Activated CD4-positive, alpha-beta T cell treated with anti-CD3 and anti-CD28 coated beads, Interleukin-2, Interleukin-4, amounts not matched to agents 100 ng/mL and 50 ng/mL, durations not matched to agents 16 hours and 8 hours (primary cell): ENCODE data around the gene PABPN1L.

Experiments
- DNase-seq: peaks from one replicate; pipeline ENCODE4 v3.0.0-alpha.2; 2020; ENCODE audit warnings: low spot score

Gene PABPN1L

DNA sequence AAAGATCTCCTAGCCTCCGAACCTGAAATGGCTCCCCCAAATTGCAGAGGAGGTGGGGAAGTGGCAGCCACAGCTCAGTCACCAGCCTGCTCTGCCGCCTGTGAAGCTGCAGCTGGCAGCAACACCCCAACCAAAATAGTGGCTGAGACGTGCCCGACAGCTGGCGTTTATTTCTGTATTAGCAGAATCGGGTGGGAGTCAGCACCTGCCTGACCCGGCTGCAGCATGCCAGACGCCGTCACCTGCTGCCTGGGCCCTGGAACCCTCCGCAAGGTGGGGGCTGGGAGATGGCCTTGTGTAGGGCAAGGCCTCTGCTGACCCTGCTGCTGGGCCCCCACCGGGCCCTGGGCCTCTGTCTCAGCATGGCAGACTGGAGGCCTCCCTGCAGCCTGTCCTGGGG is 17.5 kb upstream of the PABPN1L start:
- no peak for DNase-seq

DNA sequence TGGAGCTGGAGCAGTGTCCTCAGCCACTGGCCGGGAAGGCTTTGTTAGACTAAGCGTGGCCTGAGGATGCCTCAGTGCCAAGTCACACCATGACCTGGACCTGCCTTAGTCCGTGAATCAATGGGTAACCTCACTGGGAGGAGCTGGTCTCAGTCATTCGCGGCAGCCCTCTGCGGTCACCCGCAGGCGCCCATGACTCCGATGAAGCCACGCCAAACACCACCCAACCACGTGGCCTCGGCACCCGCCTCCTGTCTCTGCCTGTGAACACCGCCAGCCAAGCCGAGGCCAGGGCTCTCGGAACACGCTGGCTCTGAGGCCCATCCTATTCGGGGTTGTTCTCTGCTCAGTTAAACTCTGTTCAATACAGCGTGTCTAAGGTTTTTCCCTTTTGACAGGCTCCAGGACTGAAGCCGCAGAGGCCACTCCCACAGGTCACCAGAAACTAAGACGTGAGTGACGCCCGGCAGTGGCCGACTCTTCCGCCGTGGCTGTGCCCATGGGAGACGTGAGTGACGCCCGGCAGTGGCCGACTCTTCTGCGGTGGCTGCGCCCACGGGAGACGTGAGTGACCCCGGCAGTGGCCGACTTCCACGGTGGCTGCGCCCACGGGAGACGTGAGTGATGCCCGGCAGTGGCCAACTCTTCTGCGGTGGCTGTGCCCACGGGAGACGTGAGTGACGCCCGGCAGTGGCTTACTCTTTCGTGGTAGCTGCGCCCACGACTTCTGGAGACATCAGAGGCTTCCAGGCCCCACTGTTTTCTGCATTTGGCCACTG is 16.8 kb upstream of the PABPN1L start:
- no peak for DNase-seq

DNA sequence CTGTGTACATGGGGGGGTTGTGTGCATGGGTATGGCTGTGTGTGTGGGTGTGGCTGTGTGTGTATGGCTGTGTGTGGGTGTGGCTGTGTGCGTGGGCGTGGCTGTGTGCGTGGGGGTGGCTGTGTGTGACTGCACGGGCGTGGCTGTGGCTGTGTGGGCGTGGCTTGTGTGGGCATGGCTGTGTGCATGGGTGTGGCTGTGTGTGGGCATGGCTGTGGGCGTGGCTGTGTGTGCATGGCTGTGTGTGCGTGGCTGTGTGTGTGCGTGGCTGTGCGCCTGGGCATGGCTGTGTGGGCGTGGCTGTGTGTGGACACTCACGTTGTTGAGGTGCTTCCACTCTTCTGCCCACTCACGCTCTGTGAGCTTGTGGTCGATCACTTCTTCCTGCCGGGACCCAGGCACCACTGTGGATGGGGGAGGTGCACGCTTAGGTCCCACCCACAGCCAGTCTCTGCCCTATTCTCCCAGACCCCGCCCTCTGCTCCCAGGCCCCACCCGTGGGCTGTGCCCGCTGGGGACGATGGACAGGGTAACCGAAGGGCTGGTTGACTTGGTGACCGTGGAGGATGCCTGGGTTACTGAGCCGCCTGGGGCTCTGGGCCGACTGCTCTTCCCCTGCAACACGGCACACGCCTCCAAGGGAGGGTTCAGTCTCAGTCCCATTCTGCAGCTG is 16.0 kb upstream of the PABPN1L start:
- peak; percentile 8 for DNase-seq

DNA sequence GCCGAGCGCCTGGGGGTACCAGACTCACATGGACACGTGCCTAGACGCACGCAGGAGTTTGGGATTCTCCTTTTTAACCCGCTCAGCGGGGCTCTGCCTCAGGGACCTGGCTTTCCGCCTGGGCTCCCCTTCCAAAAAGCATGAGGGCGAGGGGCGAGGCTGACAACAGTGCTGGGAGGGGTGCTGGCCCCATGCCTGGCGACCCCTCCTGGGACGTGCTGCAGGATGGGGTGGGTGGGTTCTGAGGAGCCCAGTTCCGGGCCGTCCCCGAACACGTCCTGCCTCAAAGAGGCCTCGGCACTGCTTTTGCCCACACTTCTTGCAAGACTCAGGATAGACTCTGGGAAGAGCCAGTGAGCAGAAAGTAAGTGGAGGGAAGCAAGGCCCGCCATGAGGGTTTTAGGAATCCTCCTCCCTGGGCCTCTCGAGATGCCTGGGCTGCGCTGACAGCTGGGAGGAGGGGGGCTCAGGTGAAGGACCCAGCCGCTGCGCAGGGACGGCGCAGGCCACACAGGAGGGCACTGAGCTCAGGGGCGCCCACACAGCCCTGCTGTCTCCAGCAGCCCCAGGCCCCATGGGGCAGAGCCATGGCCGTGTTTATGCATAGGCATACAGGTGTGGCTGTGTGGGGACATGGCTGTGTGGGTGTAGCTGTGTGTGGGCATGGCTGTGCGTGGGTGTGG is 15.4 kb upstream of the PABPN1L start:
- no peak for DNase-seq

DNA sequence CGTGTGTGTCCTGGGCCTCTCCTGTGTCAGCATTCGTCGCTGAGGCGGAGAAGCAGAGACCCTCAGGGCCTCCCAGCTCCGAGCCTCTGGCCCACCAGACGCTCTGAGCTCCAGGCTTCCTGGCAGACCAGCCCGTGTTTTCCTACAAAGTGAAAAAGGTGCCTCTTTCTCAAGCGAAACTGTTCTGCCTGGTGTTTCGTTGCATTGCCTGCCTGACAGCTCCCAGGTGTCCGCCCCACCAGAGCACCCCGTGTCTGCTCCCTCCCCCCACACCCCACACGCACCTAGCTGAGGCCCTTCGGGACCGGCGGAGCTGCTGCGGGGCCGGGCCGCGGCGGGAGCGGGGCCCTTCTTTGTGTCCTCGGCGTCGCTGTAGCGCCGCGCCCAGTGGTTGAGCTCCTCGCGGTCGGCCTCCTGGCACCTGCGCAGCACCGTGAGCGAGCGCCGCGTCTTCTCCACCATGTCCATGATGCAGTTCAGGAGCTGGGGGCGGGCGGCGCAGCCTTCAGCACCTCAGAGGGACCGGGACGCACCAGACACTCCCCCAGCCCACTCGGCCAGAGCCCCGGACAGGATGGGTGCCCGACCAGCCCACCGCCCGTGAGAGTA is 14.7 kb upstream of the PABPN1L start:
- DNase-seq, result no peak

DNA sequence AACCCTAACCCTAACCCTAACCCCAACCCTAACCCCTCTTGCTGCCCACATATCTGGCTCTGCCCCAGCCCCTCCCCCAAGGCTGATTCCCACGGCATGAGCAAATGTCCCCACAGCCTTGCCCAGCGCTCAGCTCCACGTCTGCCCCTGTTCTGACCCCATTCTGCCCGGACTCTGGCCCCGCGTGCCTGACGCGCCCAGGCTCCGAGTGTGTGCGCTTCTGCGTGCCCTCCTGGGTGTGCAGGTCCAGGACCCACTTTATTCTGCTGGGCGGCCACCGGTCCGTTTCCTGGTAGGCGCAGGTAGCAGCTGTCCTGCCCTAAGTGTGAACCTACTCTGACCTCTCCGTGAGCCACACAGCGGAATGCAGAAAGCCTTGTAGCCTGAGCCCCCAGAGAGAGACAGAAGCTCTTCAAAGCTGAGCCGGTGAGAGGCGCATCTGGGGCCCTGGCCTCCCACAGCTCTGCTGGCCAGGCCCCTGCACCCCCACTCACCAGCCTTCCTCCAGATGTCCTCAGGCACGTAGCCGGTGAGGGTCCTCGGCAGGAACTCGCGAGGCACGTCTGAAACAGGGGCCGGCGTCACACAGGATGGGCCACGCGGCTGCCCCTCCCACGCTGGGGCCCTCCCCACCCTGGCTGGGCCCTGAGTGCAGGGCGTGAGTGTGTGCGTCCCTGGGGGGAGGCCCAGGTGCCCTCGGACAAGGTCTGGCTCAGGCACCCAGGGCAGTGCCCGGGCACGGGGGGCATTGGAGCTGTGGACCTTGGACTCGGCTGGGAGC is 14.0 kb upstream of the PABPN1L start:
- DNase-seq, result no peak

DNA sequence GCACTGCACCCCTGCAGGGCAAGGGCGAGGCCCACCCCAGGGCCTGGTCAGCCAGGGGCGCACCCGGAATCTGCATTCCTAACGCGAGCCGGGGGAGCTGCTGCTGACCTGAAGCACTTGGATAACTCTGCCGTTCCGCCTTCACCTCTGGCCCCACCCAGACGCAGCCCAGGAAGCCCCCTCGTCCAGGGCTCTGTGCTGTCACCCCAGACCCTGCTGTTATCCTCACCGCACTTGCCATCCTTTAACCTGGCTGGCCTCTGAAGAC is 13.3 kb upstream of the PABPN1L start:
- no peak for DNase-seq

DNA sequence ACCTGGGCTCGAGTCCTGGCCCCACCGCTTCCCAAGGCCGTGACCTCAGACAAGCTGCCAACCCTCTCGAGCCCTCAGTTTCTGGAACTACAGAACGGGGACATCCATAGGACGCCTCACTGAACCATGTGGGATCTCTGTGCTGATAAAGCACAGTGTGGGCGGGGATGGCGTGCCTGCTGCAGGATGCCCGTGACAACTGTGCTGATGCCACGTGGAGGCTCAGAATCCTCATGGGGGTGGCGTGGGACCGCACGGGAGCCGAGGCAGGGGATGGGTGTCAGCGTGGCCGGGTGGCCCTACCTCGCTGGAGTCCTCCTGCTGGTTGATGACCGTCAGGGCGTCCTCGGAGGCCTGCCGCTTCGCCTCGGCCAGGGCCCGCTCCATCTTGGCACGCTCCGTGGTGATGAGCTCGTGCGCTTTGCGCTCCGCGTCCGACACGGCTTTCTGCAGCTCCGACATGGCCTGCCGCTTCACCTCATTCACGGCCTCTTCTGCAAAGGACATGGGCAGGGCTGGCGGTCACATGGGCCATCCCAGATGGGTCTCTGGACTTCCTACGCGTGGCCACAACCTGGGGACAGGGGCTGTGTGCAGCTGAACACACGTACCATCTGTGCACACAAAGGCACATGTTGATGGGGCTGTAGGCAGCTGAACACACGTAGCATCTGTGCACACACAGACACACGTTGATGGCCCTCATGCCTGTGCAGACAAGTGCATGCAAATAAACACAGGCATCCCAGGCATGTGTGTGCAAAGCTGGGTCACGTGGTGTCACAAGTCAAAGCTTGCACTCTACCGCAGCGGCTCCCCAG is 12.7 kb upstream of the PABPN1L start:
- no peak for DNase-seq

DNA sequence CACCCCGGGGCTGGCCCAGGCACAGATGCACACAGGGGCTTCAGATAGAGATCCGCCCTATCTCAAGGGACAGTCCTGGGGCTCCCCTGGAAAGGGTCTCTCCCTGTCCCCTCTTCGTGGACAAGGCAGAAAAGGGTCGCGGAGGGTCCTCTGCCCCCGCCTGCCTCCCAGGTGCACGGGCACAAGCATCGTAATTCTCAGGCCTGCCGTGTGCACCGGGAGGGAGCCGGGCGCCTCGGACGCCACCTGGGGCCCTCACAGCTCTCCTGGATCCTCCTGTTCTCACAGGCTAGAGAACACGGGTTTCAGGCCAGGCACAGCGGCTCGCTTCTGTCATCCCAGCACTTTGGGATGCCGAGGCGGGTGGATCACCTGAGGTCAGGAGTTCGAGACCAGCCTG is 11.9 kb upstream of the PABPN1L start:
- DNase-seq, result no peak

DNA sequence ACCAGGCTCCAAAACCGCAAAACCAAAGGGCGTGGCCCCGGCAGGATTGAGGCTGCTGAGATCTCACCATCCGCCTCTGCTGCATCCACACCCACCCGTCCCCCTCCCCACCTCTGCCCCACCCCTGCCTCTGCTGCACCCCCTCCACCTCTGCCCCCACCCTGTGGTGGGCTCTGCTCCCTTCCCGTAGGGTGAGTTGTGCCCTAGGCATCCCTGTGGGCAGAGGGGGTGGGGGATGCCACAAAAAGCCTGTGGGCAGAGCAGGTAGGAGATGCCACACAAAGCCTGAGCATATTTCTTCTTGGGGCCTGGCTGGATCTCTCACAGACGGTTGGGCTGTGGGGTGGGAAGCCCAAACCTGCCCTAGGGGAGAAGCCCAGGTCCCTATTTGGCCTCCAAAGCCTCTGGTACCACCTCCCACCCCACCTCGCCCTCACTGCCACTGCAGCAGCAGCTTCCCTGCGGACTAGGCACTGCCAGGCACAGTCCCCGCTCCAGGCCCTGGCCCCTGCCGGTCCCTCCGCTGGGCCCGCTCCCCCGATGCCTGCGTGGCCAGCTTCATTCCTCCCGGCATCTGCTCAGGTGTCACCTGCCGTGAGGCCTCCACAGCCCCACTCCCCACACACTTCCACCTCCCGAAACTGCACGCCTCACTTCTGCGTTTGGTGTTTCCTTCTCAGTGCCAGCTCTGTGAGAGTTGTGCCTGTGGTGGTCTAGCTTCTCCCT is 11.3 kb upstream of the PABPN1L start:
- no peak for DNase-seq

DNA sequence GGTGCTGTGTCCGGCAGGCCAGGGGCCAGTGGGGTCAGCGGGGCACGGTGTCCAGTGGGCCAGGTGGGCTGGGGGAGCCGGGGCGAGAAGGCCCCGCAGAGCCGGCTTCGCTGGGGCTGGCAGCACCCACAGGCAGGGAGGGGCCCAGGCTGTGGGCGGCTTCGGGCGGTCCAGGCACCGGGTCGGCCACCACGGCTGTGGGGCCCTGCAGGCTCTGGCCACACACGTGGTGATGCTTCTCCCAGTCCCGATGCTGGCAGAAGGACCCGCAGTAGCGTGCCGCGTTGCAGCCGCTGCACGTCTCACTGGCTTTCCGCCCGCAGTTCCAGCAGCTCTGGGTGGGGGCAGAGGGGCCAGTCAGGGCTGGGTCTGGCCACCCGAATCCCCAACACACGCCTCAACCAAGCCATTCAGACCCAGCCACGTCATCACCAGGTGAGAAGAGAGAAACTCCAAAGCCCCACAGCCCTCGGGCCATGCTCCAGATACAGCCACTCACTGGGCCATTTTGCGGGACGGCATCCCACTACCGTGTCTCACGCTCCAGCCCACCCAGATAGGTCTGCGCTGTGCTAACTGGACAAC is 10.6 kb upstream of the PABPN1L start:
- DNase-seq, result no peak

DNA sequence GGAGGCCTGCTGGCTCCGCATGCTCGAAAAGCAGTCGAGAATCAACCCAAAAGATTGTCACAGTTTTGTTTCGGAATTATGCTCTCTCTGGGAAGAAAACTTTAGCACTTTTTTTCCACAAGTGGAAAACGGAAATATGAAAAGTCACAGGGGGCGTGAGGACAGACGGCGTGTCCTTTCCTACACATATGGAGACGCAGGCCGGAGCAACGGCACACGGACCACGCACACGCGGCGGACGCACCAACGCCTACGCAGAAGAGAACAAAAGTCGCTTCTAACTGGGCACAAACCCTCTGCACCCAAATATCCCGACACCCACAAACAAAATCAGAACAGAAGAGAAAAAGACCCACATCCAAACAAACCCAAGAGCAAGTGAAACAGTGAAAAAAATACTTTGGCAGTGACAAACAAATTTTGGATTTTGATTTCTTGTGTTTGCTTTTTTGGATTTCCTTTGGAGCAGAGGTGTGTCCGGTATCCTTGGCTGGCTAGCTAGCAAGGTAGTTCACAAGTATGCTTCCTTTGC is 9.3 kb upstream of the PABPN1L start:
- DNase-seq, result no peak

DNA sequence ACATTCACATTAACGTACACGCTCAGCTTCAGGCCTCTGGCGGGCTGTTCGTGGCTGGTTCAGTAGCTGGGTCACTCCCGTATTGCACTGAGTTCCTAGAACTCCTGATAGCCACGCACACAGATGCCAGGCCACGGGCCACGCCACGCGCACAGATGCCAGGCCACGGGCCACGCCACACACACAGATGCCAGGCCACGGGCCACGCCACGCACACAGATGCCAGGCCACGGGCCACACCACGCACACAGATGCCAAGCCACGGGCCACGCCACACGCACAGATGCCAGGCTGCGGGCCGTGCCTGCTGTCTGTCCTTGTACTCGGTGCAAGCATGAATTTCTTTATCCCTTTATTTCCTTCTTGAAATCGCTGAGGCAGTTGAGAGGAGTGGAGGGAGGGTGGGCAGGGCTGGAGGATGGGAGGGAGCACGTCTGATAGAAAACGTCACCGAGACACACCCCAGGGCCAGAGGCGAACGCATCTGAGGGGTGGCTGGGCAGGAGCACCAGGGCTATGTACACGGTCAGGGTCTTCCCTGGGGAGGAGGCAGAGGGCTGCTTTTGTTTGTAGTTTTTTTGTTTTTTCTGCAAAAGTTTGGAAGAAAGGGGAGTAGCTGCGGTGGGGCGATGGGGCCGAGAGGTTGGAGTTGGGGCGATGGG is 8.6 kb upstream of the PABPN1L start:
- DNase-seq, result no peak

DNA sequence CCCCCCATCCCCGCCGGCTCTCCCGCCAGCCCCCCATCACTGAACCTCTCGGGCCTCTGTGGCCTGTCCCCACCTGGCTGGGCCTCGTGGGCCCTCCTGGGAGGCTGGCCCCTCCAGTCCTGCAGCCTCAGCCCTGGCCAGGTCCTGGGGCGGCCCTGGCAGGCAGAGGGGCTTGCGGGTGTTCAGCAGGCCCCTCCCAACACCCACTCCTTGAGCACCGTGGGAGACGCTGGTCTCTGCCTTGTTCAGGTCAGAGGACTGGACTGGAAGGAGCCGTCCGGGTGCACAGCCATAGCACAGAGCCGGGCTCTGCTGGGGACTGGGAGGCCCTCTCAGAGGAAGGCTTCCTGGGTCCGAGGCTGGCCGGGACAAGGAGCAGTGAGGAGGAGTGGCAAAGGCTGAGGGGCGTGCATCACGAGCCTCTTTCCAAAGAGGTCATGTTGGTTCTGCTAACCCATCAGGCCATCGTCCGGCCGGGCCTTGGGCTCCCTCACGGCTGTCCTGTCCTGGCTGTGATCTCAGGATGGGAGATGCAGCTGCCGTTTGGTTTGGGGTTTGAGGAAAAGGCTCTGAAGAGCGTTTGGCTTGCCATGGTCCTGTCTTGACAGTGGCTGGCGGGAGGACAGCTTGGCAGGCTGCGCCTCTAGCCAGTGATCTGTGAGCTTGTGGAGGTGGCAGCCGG is 6.3 kb upstream of the PABPN1L start:
- no peak for DNase-seq

DNA sequence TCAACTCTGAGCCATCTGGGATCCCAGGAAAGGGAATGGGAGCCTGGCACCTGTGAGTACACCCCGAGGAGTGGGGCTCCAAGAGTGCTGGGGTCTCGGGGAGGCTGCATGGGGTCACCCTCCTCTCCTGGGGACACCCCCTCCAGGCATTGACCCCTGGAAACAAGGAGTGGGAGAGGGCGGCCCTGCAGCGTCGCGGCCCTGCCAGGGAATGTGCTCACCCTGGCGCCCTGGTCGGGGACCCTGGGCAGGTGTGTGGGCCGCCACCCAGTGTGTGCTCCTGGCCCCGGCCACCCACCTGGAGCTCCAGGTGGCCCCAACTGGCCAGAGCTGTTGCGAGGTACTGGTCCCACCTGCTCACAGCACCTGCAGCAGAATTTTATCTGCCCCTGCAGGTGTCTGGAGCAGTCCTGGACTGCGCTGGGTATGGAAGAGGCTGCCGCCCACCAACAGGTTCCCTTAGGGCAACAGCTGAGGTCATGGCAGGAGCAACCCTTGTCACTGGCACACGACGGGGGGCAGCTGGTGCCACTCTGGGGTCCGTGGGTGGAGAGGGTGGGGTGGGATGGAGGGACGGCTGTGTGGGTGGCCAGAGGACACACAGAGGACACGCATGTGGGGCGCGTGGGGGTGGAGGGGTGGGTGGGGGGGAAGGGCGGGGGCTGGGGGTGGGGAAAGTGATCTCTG is 5.4 kb upstream of the PABPN1L start:
- no peak for DNase-seq

DNA sequence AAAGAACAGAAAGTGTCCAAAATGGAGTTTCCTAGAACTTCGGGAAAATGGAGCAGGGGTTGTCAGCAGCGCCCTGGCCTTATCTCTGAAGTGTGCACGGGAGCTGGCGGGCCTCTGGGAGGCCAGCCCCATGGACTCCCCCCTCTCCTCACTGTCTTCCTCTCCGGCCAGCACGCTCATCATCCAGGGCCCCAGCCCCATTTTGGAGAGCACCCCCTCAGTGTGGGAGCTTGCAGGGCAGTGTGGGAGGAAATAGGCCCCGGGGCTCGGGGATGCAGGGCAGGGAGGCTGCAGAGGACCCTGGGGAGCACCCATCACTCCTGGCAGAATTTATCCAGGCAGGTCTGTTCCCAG is 4.9 kb upstream of the PABPN1L start:
- DNase-seq, result no peak

DNA sequence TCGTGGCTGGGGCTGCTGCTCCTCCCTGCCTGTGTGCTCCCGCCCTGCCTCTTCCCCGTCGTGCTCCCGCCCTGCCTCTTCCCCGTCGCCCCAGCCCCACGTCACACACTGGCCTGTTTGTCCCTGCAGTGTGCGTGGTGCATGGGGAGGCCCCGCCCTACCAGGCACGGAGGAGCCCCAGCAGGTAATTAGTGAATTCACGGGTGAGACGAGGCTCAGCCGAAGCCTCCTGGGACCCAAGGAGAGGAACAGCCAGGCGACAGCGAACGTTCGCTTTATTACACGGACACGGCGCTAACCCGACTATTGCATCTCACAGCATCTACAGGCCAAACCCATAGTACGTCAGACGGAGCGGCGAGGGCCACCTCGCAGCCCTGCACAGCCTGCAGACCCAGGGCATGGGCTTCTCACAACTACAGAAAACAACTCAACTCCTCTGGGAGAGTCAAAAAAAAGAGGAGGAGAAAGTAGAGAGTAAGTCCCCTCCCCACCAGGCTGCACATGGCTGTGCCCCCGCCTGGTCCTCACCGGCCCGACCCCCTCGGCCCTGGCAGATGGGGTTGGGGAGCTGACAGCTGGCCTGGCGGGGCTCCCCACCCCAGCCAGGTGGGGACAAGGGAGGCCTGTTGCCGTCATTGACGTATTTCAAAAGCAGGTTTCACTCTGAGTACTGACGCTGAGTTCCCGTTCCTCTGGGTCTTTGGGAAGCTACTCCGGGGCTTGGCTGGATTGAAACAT is 4.3 kb upstream of the PABPN1L start:
- no peak for DNase-seq

DNA sequence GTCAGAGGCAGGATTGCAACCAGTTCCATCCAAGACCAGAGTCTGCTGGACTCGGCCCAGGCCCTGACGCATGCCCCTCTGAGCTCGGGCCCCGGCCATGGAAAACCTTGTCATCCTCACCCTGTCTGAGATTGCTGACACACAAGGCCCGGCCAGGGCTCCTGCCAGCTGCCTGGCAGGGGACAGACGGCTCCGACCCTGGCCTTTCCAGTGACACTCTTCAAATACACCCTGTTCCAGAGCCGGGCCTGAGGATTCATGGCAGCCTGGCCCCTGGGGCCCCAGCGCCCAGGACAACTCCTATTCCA is 3.2 kb upstream of the PABPN1L start:
- no peak for DNase-seq
